GM21576 (cell line): ENCODE data around the gene MTCL1.

Experiments
- ATAC-seq: cut with Tn5 transposase; IDR thresholded peaks from one replicate; pipeline ENCODE4 v1.9.1; 2021; ENCODE audit warnings: mild to moderate bottlenecking, moderate library complexity; ENCODE audit not compliant: unreplicated experiment

The MTCL1 gene

GRCh38 chr18:8766559-8767293, 61.4 kb downstream of the MTCL1 start:
- no peak for ATAC-seq

GRCh38 chr18:8767340-8767739, 62.0 kb downstream of the MTCL1 start:
- no peak for ATAC-seq

- no peak for ATAC-seq
Measured at GRCh38 chr18:8769509-8770095, 64.2 kb downstream of the MTCL1 start.

GRCh38 chr18:8770657-8771056, 65.3 kb downstream of the MTCL1 start:
- ATAC-seq: no peak

DNA sequence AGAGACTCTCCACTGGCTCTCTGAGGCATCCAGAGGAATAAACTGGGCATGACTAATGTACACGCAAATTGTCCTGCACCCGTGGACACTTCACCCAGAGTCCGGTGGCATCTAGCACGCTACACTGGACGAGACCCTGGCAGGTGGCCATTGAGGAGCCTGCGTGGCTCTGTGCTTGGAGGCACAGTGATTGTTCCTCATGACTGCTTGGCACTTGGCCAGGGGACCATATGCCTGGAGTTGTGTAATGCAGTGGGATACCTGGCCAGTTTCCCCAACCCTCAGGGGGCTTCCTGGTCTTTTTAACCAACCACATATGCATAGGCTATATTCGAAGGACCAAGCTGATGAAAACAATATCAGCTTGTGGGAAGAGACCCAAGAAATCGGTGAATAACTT, 66.6 kb downstream of the MTCL1 start:
- ATAC-seq: no peak

DNA sequence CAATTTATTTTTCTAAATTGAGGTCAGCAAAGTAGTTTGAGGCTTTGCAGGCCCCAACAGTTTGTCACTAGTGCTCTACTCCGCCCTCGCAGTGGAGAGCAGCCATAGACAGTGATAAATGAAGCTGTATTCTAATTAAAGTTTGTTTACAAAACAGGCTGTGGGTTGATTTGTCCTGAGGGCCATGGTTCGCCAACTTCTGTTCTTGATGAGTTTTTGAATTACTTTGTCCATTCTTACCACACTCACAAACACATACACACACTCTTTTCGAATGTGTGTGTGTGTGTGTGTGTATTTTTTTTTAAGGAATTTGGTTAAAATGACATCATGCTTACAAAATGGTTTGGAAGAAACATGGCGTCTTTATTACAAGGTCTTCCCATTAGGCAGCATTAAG, 68.6 kb downstream of the MTCL1 start:
- ATAC-seq: no peak

- no peak for ATAC-seq
Measured at GRCh38 chr18:8776013-8776943, 70.9 kb downstream of the MTCL1 start.

DNA sequence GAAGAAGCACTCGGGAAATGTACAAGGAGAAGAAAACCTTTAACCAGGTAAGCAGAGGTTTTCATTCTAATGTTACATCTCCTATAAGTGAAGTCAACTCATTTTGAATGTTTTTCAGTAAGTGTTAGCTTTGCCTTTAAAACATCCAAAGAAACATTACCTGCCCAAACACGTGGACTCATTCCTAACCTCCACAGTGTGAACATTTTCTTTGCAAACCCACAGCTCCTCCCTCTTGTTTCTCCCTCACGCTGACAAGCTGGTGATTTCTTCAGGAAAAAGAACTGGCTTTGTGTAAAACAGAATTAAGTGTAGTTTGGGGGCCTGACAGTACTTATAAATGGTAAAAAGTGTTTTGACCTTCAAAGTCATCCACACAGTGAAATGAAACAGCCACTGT, 72.5 kb downstream of the MTCL1 start:
- ATAC-seq: no peak

- no peak for ATAC-seq
Measured at GRCh38 chr18:8778386-8778785, 73.0 kb downstream of the MTCL1 start.

DNA sequence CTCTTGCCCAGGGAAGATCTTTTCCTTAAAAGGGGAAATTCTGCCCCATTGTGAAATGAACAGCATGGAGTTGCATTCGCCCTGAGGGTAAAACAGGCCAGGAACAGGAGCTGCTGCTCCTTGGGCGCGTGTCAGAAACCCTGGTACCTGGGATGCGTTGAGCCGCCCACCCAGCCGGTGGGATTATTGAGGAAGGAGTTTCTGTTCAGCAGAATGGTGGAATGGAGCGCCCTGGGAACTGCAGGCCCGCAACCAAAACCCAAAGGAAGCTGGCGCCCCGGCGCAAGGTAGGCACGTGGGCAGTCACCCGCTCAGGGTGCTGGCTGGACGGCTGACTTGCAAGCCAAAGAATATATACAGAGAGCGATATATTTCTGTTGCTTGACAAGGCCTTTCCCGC, 73.5 kb downstream of the MTCL1 start:
- ATAC-seq: no peak

DNA sequence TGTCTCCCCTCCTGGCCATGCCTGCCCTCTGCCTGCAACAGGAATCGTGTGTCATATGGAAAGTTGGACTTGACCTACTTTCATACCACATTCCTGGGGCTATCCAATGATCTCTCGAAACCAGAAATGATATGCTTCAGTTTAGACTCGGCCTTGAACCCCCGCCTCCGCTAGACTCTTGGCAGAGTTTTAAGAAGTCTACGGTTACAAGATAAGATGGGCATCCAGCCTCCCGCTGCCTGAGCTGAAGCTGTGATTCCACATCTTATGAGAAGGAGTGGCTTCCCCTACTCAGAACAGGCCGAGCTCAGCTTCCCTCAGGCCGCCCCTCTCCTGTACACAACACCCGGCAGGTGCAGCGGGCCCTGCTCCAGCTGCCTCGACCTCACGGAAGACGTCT, 73.9 kb downstream of the MTCL1 start:
- ATAC-seq: no peak

- no peak for ATAC-seq
Measured at GRCh38 chr18:8780227-8780626, 74.9 kb downstream of the MTCL1 start.

- ATAC-seq: no peak
Measured at GRCh38 chr18:8781671-8782070, 76.3 kb downstream of the MTCL1 start.

GRCh38 chr18:8783335-8783993, 78.1 kb downstream of the MTCL1 start:
- ATAC-seq: no peak

GRCh38 chr18:8783994-8784530, 78.7 kb downstream of the MTCL1 start:
- ATAC-seq: no peak

- ATAC-seq: no peak
Measured at GRCh38 chr18:8785261-8785660, 79.9 kb downstream of the MTCL1 start.

- ATAC-seq: no peak
Measured at GRCh38 chr18:8785855-8786482, 80.6 kb downstream of the MTCL1 start.

- no peak for ATAC-seq
Measured at GRCh38 chr18:8786483-8787370, 81.4 kb downstream of the MTCL1 start.

DNA sequence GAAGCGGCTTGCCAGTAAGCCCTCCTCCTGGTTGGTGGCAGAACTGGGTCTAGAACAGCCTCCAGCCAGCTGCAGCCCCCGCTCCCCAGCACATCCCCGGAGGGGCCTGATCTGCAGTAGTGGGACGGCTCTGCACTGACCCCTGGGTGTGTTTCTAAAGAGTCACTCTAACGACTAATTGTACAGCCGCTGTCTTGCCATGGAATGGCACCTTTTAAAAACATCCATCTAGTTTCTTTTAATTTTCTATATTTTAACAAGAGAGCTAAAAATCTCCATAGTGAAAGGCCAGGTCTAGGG, 82.0 kb downstream of the MTCL1 start:
- no peak for ATAC-seq

DNA sequence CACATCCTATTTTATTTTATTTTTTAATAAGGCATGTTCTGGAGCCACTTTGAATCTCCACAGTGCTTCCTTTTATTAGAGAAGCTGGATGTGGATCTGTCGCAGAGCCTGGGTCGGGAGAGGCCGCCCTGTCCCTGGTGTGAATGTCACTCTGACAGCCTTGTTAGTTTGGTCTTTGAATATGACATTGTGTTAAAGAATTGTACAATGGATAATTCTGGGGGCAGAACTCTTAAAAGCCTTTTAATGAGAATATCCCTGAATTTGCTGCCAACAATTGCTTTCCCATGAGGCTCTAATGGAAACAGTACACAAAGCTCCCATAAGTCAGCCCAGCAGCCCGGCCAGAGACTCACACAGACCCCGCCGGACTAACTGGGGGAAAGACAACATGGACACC, 82.4 kb downstream of the MTCL1 start:
- ATAC-seq: no peak
